Heart right ventricle (tissue), 16 donors: ENCODE results near the gene BOK. TPM values are rescaled to one million over a fixed set of nuclear protein-coding genes. Genes with fewer than 3 reads are reported as not detected.
"Not testable (repeated sequence)": the region's sequence is repeated elsewhere in the genome, so short reads cannot be mapped to it uniquely, and the experiment has no call there.

Experiments
- ATAC-seq, 8 donors: fragments of 200-7000 bp; cut with Tn5 transposase; one replicate each; pipeline ENCODE4 v1.9.1; 2020; ENCODE audit warnings: mild to moderate bottlenecking in 8 of 8, moderate library complexity in 8 of 8, moderate number of reproducible peaks in 1 of 8
- DNase-seq, 2 donors: peaks; one replicate each; pipeline ENCODE4 v3.0.0-alpha.2; 2020
- H3K27ac ChIP-seq, 10 donors: fragments of 200-600 bp; sonication (generic) in 2 of 10; one replicate each; pipeline versions ENCODE4 v1.5.0 to v1.8.0; 2020 to 2022; ENCODE audit warnings: mild to moderate bottlenecking in 3 of 10
- H3K27me3 ChIP-seq, 7 donors: fragments of 200-600 bp; one replicate each; pipeline ENCODE4 v1.8.0; 2021 to 2022; ENCODE audit warnings: mild to moderate bottlenecking in 2 of 7
- H3K36me3 ChIP-seq, 9 donors: fragments of 200-600 bp; sonication (generic) in 1 of 9; one replicate each; pipeline versions ENCODE4 v1.5.0 to v1.8.0; 2020 to 2022; ENCODE audit warnings: mild to moderate bottlenecking in 2 of 9
- H3K4me1 ChIP-seq, 9 donors: fragments of 200-600 bp; sonication (generic) in 1 of 9; one replicate each; pipeline versions ENCODE4 v1.5.0 to v1.8.0; 2020 to 2022; ENCODE audit warnings: mild to moderate bottlenecking in 4 of 9
- H3K4me3 ChIP-seq, 10 donors: fragments of 200-600 bp; sonication (generic) in 2 of 10; one replicate each; pipeline versions ENCODE4 v1.5.0 to v1.8.0; 2020 to 2022; ENCODE audit warnings: mild to moderate bottlenecking in 7 of 10, moderate library complexity in 2 of 10
- H3K9me3 ChIP-seq, 11 donors: fragments of 200-600 bp in 10 of 11; sonication (generic) in 2 of 11; one replicate each; pipeline versions ENCODE4 v1.5.0 to v1.8.0; 2013 to 2022; ENCODE audit warnings: mild to moderate bottlenecking in 2 of 11, control low read depth in 1 of 11, moderate library complexity in 1 of 11
- CTCF ChIP-seq, 9 donors: fragments of 200-600 bp; sonication (generic) in 2 of 9; IDR thresholded peaks; one replicate each; pipeline versions ENCODE4 v1.5.0 to v1.8.0; 2021 to 2022; ENCODE audit warnings: antibody characterized with exemption in 9 of 9, mild to moderate bottlenecking in 5 of 9, moderate library complexity in 1 of 9
- WGBS, 2 donors: extraction: QIAGEN DNeasy Blood & Tissue Kit; methylation state at CpG; one replicate each; pipeline ENCODE4 v1.1.7; 2013; ENCODE audit warnings: inconsistent platforms in 1 of 2; 5-methylcytosine and 5-hydroxymethylcytosine counted together
- intact Hi-C, 10 donors: fragments of 100-400 bp; cut with DNase I; formaldehyde crosslinking; loops; one replicate each; pipeline versions ENCODE4 v1.11.1 to v1.14.2; 2022
- polyA plus RNA-seq, 2 donors: library from polyadenylated mRNA; stranded (reverse); fragments of 200-250 nt; gene quantifications; one replicate each; pipeline ENCODE4 v1.2.3, GENCODE V29; 2013
- total RNA-seq, 10 donors: library from RNA; stranded (reverse); fragmentation: NEBNext Ultra II Directional in 3 of 10; extraction: Animal tissue kit (Norgen Biotek cat#: 25700) in 3 of 10; gene quantifications; one replicate each; pipeline versions ENCODE4 v1.2.1 to v1.2.4, GENCODE V29; 2021 to 2023
- donor health status: Arrhythmogenic right ventricular cardiomyopathy.
- donor health status: ischemic (EF 13 %, LVEDD 7.1; RV severe dilation, severe dysfunction).
- donor health status: healthy with polysubstance abuse.
- donor health status: DM: no; HTN: yes; CAD: no.
- donor health status: DM: no; HTN: no; CAD: no.
- donor health status: ischemic (EF 25% LVEDD 6.9; RV normal size, moderate dysfunction).
- donor health status: ischemic (EF 25% LVEDD 5.7; RV mildly dilated, moderate dysfunction).
- donor health status: healthy.
- donor health status: DM: yes; HTN: yes; CAD: no.
- donor health status: Ischemic cardiomyopathy.
- donor health status: ischemic (EF 35%, LVEDD 5.7; RV mildly dilated, moderate dysfunction).
- donor health status: nonischemic (EF 11% LVEDD 7.7; RV severe dilation, severe dysfunction).
- donor health status: DM: yes; HTN: yes; CAD: no.
- donor health status: PGD.
- donor health status: ischemic (EF 29% LVEDD 5.4; RV normal size, mild dysfunction).
- donor health status: nonischemic (EF 23%, LVEDD 6.1; RV moderate dilation, normal function).

The BOK gene
- total and polyA plus RNA-seq, 12 donors = 1.6 to 15.6 (median 3.3) TPM

GRCh38 chr2:241563571-241563980 lies 5.0 kb downstream of the BOK start:
- H3K27ac ChIP-seq = no peak overlapping the region
- peaks cover 0 to 19% (median under 1%) of the 10 kb centered on the region in 7 donors for H3K27me3 ChIP-seq
- WGBS, 2 donors = 73 to 78% methylated on average over 10 of the region's 10 CpGs
- peaks cover 11 to 43% (median 25%) of the 10 kb centered on the region in 9 donors for H3K4me1 ChIP-seq
- no peak for TF ChIP-seq CTCF (IDR thresholded peaks at IDR 0.05)
- ATAC-seq (no peak), DNase-seq (no peak)
- no peaks in the 10 kb centered on the region for H3K9me3 ChIP-seq
- no peak overlapping the region for H3K4me3 ChIP-seq
- peaks cover 0 to 12% (median 0%) of the 10 kb centered on the region in 9 donors for H3K36me3 ChIP-seq
- intact Hi-C loops = no loop called here

GRCh38 chr2:241563981-241564595 lies 5.5 kb downstream of the BOK start:
- ATAC-seq (no peak), DNase-seq (no peak)
- Histone ChIP-seq H3K27me3 (peaks cover 0 to 14% (median 0%) of the 10 kb centered on the region in 7 donors), H3K4me1 (peaks cover 9 to 43% (median 25%) of the 10 kb centered on the region in 9 donors), H3K36me3 (peaks cover 0 to 12% (median 0%) of the 10 kb centered on the region in 9 donors), H3K9me3 (no peaks in the 10 kb centered on the region), H3K4me3 (no peak overlapping the region), H3K27ac (no peak overlapping the region)
- no peak for TF ChIP-seq CTCF (IDR thresholded peaks at IDR 0.05)
- intact Hi-C loops = no loop called here
- WGBS, 2 donors = 78 to 85% methylated on average over 23 of the region's 23 CpGs

GRCh38 chr2:241564596-241565410 lies 6.3 kb downstream of the BOK start:
- no peak for TF ChIP-seq CTCF (IDR thresholded peaks at IDR 0.05)
- ATAC-seq (peak in 1 of 8 donors; percentile 28), DNase-seq (no peak)
- no peak overlapping the region for H3K4me3 ChIP-seq
- intact Hi-C loops = no loop called here
- no peaks in the 10 kb centered on the region for H3K9me3 ChIP-seq
- peaks cover 9 to 40% (median 21%) of the 10 kb centered on the region in 9 donors for H3K4me1 ChIP-seq
- H3K36me3 ChIP-seq = peaks cover 0 to 12% (median 0%) of the 10 kb centered on the region in 9 donors
- H3K27me3 ChIP-seq = peaks cover 0 to 7% (median 0%) of the 10 kb centered on the region in 7 donors
- 81 to 82% methylated on average over 36 of the region's 36 CpGs for WGBS, 2 donors
- no peak overlapping the region for H3K27ac ChIP-seq

GRCh38 chr2:241565411-241565810 lies 6.9 kb downstream of the BOK start:
- 68 to 73% methylated on average over 10 of the region's 10 CpGs for WGBS, 2 donors
- no peak for TF ChIP-seq CTCF (IDR thresholded peaks at IDR 0.05)
- ATAC-seq (no peak), DNase-seq (no peak)
- Histone ChIP-seq H3K27ac (no peak overlapping the region), H3K4me3 (no peak overlapping the region), H3K4me1 (peaks cover 3 to 33% (median 15%) of the 10 kb centered on the region in 9 donors), H3K27me3 (peaks cover 0 to under 1% (median 0%) of the 10 kb centered on the region in 7 donors), H3K9me3 (no peaks in the 10 kb centered on the region), H3K36me3 (peaks cover 0 to 12% (median 0%) of the 10 kb centered on the region in 9 donors)
- intact Hi-C loops = no loop called here

GRCh38 chr2:241566021-241566420 lies 7.5 kb downstream of the BOK start:
- H3K9me3 ChIP-seq, DNase-seq, intact Hi-C loops, H3K27ac ChIP-seq, H3K27me3 ChIP-seq, ATAC-seq, H3K4me3 ChIP-seq: not testable (repeated sequence)
- H3K36me3 ChIP-seq = peaks cover 0 to 12% (median 0%) of the 10 kb centered on the region in 9 donors
- 94 to 98% methylated on average over 11 of the region's 11 CpGs for WGBS, 2 donors
- H3K4me1 ChIP-seq = peaks cover 0 to 29% (median 9%) of the 10 kb centered on the region in 9 donors
